ENCODE data around the gene LRIT1.

LRIT1 gene

DNA sequence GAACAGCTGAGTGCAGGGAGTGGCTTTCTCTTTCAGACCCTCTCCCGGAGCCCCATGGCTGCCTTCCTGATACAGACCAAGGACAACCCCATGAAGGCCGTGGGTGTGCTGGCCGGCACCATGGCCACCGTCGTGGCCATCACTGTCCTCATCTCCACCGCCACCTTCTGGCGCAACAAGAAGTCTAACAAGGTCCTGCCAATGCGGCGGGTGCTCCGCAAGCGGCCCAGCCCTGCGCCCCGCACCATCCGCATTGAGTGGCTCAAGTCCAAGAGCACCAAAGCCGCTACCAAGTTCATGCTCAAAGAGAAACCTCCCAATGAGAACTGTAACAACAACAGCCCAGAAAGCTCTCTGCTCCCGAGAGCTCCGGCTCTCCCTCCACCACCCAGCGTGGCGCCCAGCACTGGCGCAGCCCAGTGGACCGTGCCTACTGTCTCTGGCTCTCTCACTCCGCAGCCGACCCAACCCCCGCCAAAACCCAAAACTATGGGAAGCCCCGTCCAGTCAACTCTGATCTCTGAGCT lies 27.2 kb downstream of the LRIT1 start:
- no peak for DNase-seq (ENCODE audit: low read depth)

GRCh38 chr10:84213076-84213475 lies 28.3 kb downstream of the LRIT1 start:
- DNase-seq (ENCODE audit: low read depth) = no peak

- no peak for DNase-seq (ENCODE audit: low read depth)
Observed at GRCh38 chr10:84212014-84212413, 29.3 kb downstream of the LRIT1 start.

DNA sequence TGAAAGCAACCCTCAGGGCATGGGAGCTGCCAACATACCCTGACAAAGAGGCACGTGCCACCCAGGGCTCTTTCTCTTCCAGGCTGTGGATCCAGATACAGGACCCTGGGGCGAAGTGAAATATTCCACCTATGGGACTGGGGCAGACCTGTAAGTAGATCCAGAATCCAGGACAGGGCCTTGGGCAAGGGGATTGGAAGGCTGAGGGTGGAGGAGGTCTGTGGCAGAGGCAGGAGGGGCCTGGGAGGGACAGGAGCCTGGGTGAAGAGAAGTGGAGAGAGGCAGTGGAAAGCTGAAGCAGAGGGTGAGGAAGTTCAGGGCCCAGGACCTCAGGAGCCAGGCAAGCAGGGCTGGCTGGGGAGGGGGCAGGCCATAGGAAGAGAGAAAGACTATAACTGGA lies 29.8 kb downstream of the LRIT1 start:
- DNase-seq (ENCODE audit: low read depth) = no peak

- DNase-seq (ENCODE audit: low read depth) = no peak
Observed at GRCh38 chr10:84208023-84208422, 33.3 kb downstream of the LRIT1 start.

GRCh38 chr10:84205853-84206525 lies 35.4 kb downstream of the LRIT1 start:
- DNase-seq (ENCODE audit: low read depth) = no peak

DNA sequence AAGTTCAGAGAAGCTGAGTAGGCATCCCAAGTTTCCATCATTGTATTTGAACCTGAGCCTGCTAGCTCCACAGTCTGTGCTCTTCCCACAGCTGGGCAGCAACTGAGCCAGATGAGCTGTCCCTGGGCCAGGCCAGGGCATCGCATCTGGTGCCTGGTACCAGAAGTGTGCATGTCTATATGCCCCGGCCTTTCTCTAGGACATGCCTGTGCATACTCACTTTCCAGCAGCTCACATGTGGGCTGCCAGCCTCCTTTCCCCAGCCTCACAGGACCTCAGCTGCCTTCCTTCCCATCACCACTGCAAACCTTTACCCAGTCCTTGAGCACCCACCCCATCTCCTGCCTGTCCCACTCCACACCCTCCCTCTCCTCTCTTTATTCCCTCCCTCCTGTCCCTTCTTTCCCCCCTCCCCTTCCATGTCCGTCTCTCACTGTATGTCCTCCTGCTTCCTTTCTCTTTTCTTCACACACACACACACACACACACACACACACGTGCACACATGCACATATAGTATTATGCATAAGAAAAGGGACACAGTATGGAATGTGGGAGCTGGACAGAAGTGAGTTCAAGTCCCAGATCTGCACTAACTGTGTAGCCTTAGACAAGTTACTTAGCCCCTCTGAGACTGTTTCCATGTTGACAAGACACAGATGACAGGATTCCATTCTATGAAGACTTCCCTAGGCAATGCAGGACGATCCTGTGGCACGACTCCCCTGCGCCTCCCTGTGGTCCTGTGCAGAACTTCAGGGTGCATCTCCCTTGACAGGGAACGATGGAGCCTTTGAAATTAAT lies 36.1 kb downstream of the LRIT1 start:
- DNase-seq (ENCODE audit: low read depth) = peak; percentile 47

- no peak for DNase-seq (ENCODE audit: low read depth)
Observed at GRCh38 chr10:84204610-84205009, 36.7 kb downstream of the LRIT1 start.

- no peak for DNase-seq (ENCODE audit: low read depth)
Observed at GRCh38 chr10:84204122-84204521, 37.2 kb downstream of the LRIT1 start.

GRCh38 chr10:84202349-84202748 lies 39.0 kb downstream of the LRIT1 start:
- DNase-seq (ENCODE audit: low read depth) = no peak

DNA sequence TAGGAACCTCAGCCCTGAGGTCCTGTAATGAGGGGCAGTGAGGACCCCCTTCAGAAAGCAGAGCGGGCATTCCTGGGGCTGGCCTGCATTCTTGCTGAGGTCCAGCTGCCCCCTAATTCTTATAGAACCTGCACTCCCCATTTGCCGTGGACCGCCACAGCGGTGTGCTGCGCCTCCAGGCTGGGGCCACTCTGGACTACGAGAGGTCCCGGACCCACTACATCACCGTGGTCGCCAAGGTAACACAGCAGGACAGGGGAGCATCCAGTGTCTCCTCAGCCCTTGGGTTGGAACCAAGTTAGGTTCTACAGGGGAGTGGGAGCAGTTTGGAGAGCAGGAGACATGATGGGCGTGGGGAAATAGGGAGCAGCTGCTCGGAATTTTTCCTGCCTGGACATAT lies 39.7 kb downstream of the LRIT1 start:
- no peak for DNase-seq (ENCODE audit: low read depth)

DNA sequence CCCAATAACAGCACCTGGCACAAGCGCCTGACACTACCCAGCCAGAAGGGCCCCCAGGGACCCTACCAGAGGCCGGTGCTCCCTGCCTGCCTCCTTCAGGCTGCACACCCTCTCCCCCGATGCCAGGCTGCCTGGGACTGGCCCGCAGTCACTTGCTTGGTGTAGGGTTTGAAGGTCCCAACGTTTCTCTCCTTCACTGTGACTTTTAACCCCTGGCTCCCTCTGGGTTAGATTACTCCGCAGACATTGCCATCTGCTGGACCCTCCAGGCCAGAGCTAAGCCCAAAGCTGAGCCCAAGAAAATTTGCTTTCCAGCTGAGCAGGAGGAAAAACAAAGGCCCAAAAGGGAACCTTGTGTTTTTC lies 40.1 kb downstream of the LRIT1 start:
- no peak for DNase-seq (ENCODE audit: low read depth)

- no peak for DNase-seq (ENCODE audit: low read depth)
Observed at GRCh38 chr10:84200537-84201243, 40.7 kb downstream of the LRIT1 start.

DNA sequence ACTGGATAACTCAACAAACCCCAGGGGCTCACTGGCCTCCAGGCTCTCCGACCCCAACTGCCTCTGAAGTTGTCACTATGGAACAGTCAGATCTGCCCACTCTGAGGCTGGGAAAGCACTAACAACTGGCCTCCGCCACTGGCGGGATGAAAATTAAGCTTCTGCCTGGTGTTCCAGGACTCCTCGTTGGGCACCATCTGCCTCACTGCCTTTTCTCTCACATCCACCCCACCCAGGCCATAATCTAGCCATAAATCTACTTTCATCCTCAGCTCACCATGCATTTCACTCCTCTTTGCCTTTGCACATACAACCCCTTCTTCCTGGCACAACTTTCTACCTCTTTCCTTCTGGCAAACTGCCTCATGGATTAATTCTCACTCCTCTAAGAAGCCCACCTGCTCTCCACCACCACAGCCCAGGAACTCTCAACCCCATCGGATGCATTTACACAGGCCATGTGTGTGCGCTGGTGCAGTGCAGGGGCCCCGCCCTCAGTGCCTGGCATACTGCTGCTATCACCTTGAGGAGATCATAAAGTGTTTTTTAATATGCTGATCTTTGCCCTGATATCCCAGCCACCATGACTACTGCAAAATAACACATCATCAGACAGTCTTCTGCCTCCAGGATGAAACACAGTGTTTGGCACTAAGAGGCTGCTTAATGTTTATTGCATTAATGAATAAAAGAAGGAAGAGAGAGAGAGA lies 43.0 kb downstream of the LRIT1 start:
- DNase-seq (ENCODE audit: low read depth) = no peak

DNA sequence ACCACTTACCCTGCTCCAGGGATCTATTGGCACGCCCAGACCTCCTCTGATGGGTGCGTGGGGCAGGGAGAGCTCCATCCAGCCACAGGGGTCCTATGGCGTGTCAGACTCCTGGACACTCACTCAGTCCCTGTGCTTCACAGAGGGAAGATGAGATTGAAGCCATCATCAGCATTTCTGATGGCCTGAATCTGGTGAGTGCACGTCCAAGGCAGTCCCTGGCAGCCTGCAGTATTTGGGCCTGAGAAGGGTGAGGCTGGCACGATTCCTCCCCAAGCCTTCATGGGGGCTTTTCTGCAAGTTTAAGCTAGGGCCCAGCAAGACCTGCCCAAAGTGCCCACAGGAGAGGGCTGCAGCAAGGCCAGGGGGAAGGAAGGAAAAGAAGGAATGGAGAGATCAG lies 43.7 kb downstream of the LRIT1 start:
- DNase-seq (ENCODE audit: low read depth) = no peak

DNA sequence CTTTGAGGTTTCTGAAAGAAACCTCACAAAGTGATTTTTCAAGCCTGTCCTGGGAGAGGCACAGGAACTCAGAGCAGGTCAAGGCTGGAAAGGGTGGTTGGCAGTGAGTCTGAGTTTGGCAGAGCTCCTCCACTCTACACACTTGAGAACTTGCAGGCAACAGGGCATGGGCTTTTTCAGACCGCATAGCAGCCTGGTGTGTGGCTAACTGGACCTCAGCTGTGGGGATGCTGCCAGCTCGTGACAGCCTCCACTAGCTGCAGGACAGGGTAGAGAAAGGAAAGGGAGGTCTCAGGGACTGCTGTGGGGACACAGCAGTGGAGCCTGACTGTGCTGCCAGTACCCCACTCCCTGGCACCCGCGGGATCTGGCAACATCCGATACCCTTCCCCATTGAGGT lies 44.4 kb downstream of the LRIT1 start:
- DNase-seq (ENCODE audit: low read depth) = no peak

DNA sequence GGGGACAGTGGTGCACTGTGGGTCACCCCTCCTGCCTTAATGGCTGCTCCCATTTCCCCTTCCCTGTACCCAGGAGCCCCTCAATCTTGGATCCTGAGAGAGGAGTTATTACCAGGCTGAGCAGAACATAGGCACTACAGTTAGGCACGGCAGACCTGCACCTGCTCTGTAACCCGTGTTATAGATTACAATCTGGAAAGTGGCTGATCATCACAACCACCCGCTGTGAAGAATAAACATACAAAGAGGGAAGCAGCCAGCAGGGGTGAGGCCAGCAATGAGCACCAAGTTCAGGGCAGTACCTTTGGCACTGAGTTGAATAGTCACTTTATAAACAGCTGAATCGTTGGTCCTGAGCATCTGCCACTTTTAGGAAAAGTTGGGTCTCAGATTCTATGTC lies 45.3 kb downstream of the LRIT1 start:
- DNase-seq (ENCODE audit: low read depth) = no peak

DNA sequence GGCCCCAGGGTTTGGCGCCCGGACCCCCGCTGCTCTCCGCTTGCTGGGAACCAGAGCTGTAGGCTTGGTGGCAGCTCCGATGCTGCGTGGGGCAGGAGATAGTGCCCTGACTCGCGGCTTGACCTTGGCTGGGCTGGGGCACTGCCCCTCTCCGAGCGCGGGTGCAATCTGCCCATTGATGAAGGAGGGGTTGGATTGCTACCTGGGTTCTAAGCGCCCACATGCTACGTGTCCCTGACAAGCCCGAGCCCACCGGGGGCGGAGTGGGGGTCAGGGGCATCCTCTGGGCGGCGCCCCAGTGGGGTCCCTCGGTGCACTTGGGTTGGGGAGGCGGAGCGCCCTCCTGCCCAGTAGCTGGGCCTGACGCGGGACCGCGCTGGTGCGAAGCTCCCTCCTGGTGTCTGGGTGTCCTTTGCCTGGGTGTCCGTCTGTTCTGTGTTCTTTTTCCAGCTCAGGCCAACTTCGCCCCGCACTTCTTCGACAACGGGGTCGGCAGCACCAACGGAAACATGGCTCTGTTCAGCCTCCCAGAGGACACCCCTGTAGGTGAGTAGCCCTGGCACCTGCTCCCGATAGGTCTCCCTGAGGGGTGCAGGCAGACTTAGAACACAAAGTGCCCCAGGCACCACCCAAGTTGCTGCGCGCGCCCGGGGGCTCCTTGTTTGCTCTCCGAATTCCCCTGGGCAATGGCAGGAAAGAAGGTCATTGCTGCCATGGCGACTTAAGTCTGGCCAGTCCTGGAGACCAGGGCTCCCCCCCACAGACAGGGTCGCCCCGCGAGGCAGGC lies 46.1 kb downstream of the LRIT1 start:
- no peak for DNase-seq (ENCODE audit: low read depth)

- DNase-seq (ENCODE audit: low read depth) = peak; percentile 33
Observed at GRCh38 chr10:84194424-84195043, 46.8 kb downstream of the LRIT1 start, which contains the start of gene CDHR1. TSS of gene CDHR1 (plus strand) at chr10:84194537. CDS start at chr10:84194761, 224 bp downstream.

GRCh38 chr10:84193846-84194423 lies 47.4 kb downstream of the LRIT1 start:
- no peak for DNase-seq (ENCODE audit: low read depth)
